DMS53 treated with DMSO at 0.1 percent for 48 hours (cell line): Measurements from ENCODE around the gene CH25H.

ENCODE experiments used
- DNase-seq: peaks from one replicate; lab custom pipeline; 2025; ENCODE audit not compliant: unreplicated experiment; lab: John Stamatoyannopoulos, UW

Gene CH25H

DNA sequence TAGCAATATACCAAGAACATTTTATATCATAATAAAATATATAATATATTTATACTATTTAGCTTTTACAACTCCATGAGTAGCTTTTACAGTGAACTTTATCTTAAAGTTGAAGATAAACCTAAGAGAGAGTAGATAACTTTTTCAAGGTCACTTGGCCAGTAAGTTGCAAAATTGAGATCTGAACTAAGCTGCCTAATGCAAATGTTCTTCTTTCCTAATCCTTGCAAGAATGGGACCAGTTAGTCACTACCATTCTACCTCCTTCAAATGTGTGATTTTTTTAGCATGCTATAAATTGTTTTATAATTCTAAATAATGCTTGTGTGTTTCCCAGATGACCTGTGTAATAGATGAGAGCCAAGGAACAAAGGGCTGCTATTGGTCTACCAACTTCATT lies 47.8 kb downstream of the CH25H start:
- no peak for DNase-seq

DNA sequence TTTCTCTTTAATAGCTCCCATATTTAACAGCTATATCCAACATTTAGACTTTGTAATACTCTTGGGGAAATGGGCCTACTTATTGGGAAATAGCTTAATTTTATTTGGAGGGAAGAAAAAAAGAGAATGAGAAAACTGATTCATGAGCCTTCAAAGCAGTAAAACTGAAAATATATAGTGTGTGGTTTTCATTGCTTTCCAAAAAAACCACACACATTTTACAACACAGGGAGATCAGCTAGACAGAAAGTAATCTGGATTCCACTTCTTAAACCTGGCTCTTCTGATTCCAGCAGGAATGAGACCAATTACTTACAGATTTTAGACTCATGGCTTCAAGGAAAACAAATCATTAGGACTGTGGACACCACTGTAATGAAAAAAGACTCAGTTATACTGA lies 48.7 kb downstream of the CH25H start:
- no peak for DNase-seq

- DNase-seq = no peak
These were observed 50.8 kb downstream of the CH25H start for GRCh38 chr10:89156161-89156835.
